Measurements from ENCODE around the gene ZNF319. TPM values are rescaled to one million over a fixed set of nuclear protein-coding genes. Genes with fewer than 3 reads are reported as not detected.

ZNF319 gene
- total RNA-seq, 4 donors from 2014 or later: 4.2 to 16.6 (median 11.6) TPM

GRCh38 chr16:58001781-58002415, 1.4 kb upstream of the ZNF319 start:
- Histone ChIP-seq H3K27ac (peak overlapping the region; percentile 90), H3K27me3 (no peaks in the 10 kb centered on the region), H3K9me3 (no peaks in the 10 kb centered on the region), H3K4me3 (peak overlapping the region; percentile 87), H3K36me3 (peaks cover 16% of the 10 kb centered on the region), H3K4me1 (peaks cover 42% of the 10 kb centered on the region)
- no peak for DNase-seq (ENCODE audit: low spot score in 2 of 2)
- TF ChIP-seq CTCF (IDR thresholded peaks at IDR 0.05) (no peak), EP300 (IDR thresholded peaks at IDR 0.05) (no peak), POLR2A (IDR thresholded peaks at IDR 0.05) (no peak), POLR2AphosphoS5 (IDR thresholded peaks at IDR 0.05) (no peak)
- WGBS: 37% methylated on average over 10 of the region's 10 CpGs

GRCh38 chr16:58000706-58001676, 519 bp upstream of the ZNF319 start, which contains the start of gene USB1:
Gene USB1, plus strand, starts transcription at chr16:58001407. Its CDS starts 77 bp downstream, at chr16:58001484.
- TF ChIP-seq POLR2AphosphoS5 (IDR thresholded peaks at IDR 0.05) (peak in 2 of 3 donors; percentile 43 to 45), POLR2A (IDR thresholded peaks at IDR 0.05) (peak in 1 of 2 donors; percentile 43), CTCF (IDR thresholded peaks at IDR 0.05) (peak; percentile 19 to 82), EP300 (IDR thresholded peaks at IDR 0.05) (no peak)
- Histone ChIP-seq H3K4me1 (peaks cover 42% of the 10 kb centered on the region), H3K27ac (peak within 1 kb of the TSS; percentile 90), H3K9me3 (no peaks in the 10 kb centered on the region), H3K4me3 (peak within 1 kb of the TSS; percentile 87), H3K36me3 (peaks cover 21% of the 10 kb centered on the region), H3K27me3 (no peaks in the 10 kb centered on the region)
- 0% methylated on average over 23 of the region's 81 CpGs for WGBS
- peak; percentile 89 to 91 for DNase-seq (ENCODE audit: low spot score in 2 of 2)

- TF ChIP-seq CTCF (IDR thresholded peaks at IDR 0.05) (no peak), POLR2A (IDR thresholded peaks at IDR 0.05) (no peak), EP300 (IDR thresholded peaks at IDR 0.05) (no peak), POLR2AphosphoS5 (IDR thresholded peaks at IDR 0.05) (no peak)
- no peaks in the 10 kb centered on the region for H3K27me3 ChIP-seq
- peaks cover 41% of the 10 kb centered on the region for H3K4me1 ChIP-seq
- H3K27ac ChIP-seq: peak overlapping the region; percentile 90
- peaks cover 28% of the 10 kb centered on the region for H3K36me3 ChIP-seq
- WGBS: 12% methylated on average over 6 of the region's 6 CpGs
- peak in 1 of 2 donors; percentile 35 for DNase-seq (ENCODE audit: low spot score in 2 of 2)
- no peaks in the 10 kb centered on the region for H3K9me3 ChIP-seq
- H3K4me3 ChIP-seq: peak overlapping the region; percentile 87
These were observed 1.0 kb downstream of the ZNF319 start for GRCh38 chr16:57999366-57999970.

GRCh38 chr16:57998992-57999365, 1.5 kb downstream of the ZNF319 start:
- TF ChIP-seq CTCF (IDR thresholded peaks at IDR 0.05) (no peak), EP300 (IDR thresholded peaks at IDR 0.05) (no peak), POLR2A (IDR thresholded peaks at IDR 0.05) (no peak), POLR2AphosphoS5 (IDR thresholded peaks at IDR 0.05) (no peak)
- Histone ChIP-seq H3K27me3 (no peaks in the 10 kb centered on the region), H3K4me1 (peaks cover 41% of the 10 kb centered on the region), H3K36me3 (peaks cover 30% of the 10 kb centered on the region), H3K27ac (no peak overlapping the region), H3K4me3 (no peak overlapping the region), H3K9me3 (no peaks in the 10 kb centered on the region)
- 86% methylated on average over 3 of the region's 3 CpGs for WGBS
- peak in 1 of 2 donors; percentile 40 for DNase-seq (ENCODE audit: low spot score in 2 of 2)

Measured in suprapubic skin (tissue), 4 donors.